ENCODE data around the gene TRAF3IP3. TPM values are rescaled to one million over a fixed set of nuclear protein-coding genes. Genes with fewer than 3 reads are reported as not detected.

The TRAF3IP3 gene
- total RNA-seq, 3 donors from 2014 or later = 4.7 to 7.7 (median 6.4) TPM

- no peak for ATAC-seq
- TF ChIP-seq CTCF (IDR thresholded peaks at IDR 0.05) = no peak
- H3K9me3 ChIP-seq = no peaks in the 10 kb centered on the region
- no peak overlapping the region for H3K4me3 ChIP-seq
- no peaks in the 10 kb centered on the region for H3K4me1 ChIP-seq (ENCODE audit: low read depth)
- H3K36me3 ChIP-seq (ENCODE audit: low read depth) = no peaks in the 10 kb centered on the region
- intact Hi-C loops (cut with DNase I, micrococcal nuclease) = no loop called here
- no peak for DNase-seq
Observed at GRCh38 chr1:209710847-209711246, 45.0 kb upstream of the TRAF3IP3 start.

GRCh38 chr1:209714338-209714737 lies 41.5 kb upstream of the TRAF3IP3 start:
- ATAC-seq (no peak), DNase-seq (no peak)

DNA sequence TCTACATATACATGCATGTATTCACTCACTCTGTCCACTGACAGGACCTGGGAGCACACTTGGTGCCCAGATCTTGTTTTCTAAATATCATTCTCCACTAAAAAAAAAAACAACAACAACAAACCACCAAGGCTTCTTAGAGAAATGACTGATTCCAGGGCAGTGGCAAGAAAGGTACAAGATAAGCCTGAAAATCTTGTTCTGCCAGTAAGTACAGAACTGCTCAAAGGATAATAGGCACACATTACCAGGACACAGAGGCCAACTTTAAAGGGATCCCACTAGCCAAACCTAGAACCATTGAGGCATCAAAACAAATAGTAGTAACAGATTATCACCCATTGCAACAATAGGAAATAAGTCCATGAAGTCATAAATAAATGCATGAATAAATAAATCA lies 40.5 kb upstream of the TRAF3IP3 start:
- DNase-seq (no peak), ATAC-seq (no peak)
- no peaks in the 10 kb centered on the region for H3K36me3 ChIP-seq (ENCODE audit: low read depth)
- intact Hi-C loops (cut with DNase I, micrococcal nuclease) = no loop called here
- H3K4me3 ChIP-seq = no peak overlapping the region
- no peak for TF ChIP-seq CTCF (IDR thresholded peaks at IDR 0.05)
- H3K4me1 ChIP-seq (ENCODE audit: low read depth) = no peaks in the 10 kb centered on the region
- no peaks in the 10 kb centered on the region for H3K9me3 ChIP-seq

More at GRCh38 chr1:209714338-209714737, 41.5 kb upstream of the TRAF3IP3 start:
- intact Hi-C loops (cut with DNase I, micrococcal nuclease) = no loop called here
- Histone ChIP-seq H3K9me3 (no peaks in the 10 kb centered on the region), H3K36me3 (ENCODE audit: low read depth) (no peaks in the 10 kb centered on the region), H3K4me3 (no peak overlapping the region), H3K4me1 (ENCODE audit: low read depth) (no peaks in the 10 kb centered on the region)
- no peak for TF ChIP-seq CTCF (IDR thresholded peaks at IDR 0.05)

DNA sequence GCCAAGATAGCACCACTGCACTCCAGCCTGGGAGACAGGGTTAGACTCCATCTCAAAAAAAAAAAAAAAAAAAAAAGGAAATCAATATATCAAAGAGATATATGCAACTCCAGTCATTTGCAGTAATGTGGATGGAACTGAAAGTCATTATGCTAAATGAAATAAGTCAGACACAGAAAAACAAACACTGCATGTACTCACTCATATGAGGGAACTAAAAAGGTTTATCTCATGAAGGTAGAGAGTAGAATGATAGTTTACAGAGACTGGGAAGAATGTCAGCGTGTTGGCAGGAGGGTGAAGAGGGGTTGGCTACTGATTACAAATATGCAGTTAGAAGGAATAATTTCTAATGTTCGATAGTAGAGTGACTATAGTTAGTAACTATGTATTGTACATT lies 38.0 kb upstream of the TRAF3IP3 start:
- no peak for TF ChIP-seq CTCF (IDR thresholded peaks at IDR 0.05)
- ATAC-seq = no peak
- no peak for DNase-seq
- no peaks in the 10 kb centered on the region for H3K4me1 ChIP-seq (ENCODE audit: low read depth)
- H3K36me3 ChIP-seq (ENCODE audit: low read depth) = no peaks in the 10 kb centered on the region
- no peaks in the 10 kb centered on the region for H3K9me3 ChIP-seq
- intact Hi-C loops (cut with DNase I, micrococcal nuclease) = no loop called here
- no peak overlapping the region for H3K4me3 ChIP-seq

GRCh38 chr1:209720326-209720725 lies 35.5 kb upstream of the TRAF3IP3 start:
- Histone ChIP-seq H3K4me1 (ENCODE audit: low read depth) (no peaks in the 10 kb centered on the region), H3K9me3 (no peaks in the 10 kb centered on the region), H3K36me3 (ENCODE audit: low read depth) (no peaks in the 10 kb centered on the region), H3K4me3 (no peak overlapping the region)
- intact Hi-C loops (cut with DNase I, micrococcal nuclease) = no loop called here
- DNase-seq (no peak), ATAC-seq (no peak)
- TF ChIP-seq CTCF (IDR thresholded peaks at IDR 0.05) = no peak

DNA sequence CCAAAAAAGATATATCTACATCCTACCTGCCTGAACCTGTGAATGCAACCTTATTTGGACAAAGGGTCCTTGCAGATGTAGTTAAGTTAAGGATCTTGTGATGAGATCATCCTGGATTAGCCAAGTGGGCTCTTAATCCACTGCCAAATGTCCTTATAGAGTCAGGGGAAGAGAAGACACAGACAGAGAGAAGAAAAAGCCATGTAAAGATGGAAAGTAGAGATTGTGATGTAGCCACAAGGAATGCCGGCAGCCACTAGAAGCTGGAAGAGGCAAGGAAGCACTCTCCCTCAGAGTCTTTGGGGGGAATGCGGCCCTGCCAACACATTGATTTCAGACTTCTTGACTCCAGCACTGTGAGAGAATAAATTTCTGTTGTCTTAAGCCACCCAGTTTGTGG lies 35.0 kb upstream of the TRAF3IP3 start:
- Histone ChIP-seq H3K4me1 (ENCODE audit: low read depth) (no peaks in the 10 kb centered on the region), H3K9me3 (no peaks in the 10 kb centered on the region), H3K4me3 (no peak overlapping the region), H3K36me3 (ENCODE audit: low read depth) (no peaks in the 10 kb centered on the region)
- intact Hi-C loops (cut with DNase I, micrococcal nuclease) = no loop called here
- TF ChIP-seq CTCF (IDR thresholded peaks at IDR 0.05) = no peak
- DNase-seq = no peak
- no peak for ATAC-seq

Measured in mucosa of descending colon (tissue), 3 donors.